HCT116 (cell line): ENCODE results near the gene SHISAL1. TPM values are rescaled to one million over a fixed set of nuclear protein-coding genes. Genes with fewer than 3 reads are reported as not detected.

Source experiments
- ATAC-seq: fragments of 200-7000 bp; cut with Tn5 transposase; 2 replicates; pipeline ENCODE4 v1.9.1; 2020; ENCODE audit warnings: mild to moderate bottlenecking, moderate library complexity
- BruUV-seq: library from RNA; stranded (reverse); fragments of 400-500 nt; replicated peaks from 2 replicates; lab custom pipeline; 2021; lab: Mats Ljungman, UMichigan
- CTCF ChIA-PET: fragments of 300-600 bp; sonication (Branson Sonifier 250); formaldehyde crosslinking; loops from one replicate; lab custom pipeline; 2021; ENCODE audit warnings: antibody characterized with exemption; lab: Charles Lee
- POLR2A ChIA-PET: fragments of 300-600, 350-600 bp; sonication (Branson Sonifier 250); formaldehyde crosslinking; loops from one replicate; lab custom pipeline; 2021; ENCODE audit warnings: antibody characterized with exemption; lab: Charles Lee
- RAD21 ChIA-PET, 2 experiments: fragments of 300-600 bp; sonication (Branson Sonifier 250); formaldehyde crosslinking; loops; one replicate each; lab custom pipeline; 2023; ENCODE audit warnings: low total read pairs in 2 of 2; ENCODE audit not compliant: uncharacterized antibody in 2 of 2, unreplicated experiment in 2 of 2, low non-redundant PET in 1 of 2; lab: Charles Lee
- DNase-seq: peaks from one replicate; pipeline ENCODE4 v3.0.0-alpha.2; 2010; ENCODE audit warnings: low read depth, low spot score
- H2AFZ ChIP-seq: fragments of 200-600 bp; shearing (Covaris generic), sonication (generic); 2 replicates; pipeline ENCODE4 v1.6.1; 2017; ENCODE audit warnings: low read depth, mixed run types, mixed read lengths, antibody characterized with exemption, low read length; ENCODE audit not compliant: poor library complexity, severe bottlenecking
- H3K27ac ChIP-seq: 2 replicates; pipeline ENCODE4 v1.5.1; 2012; ENCODE audit warnings: low read depth, low read length
- H3K27me3 ChIP-seq: fragments of 200-600 bp; sonication (generic); 2 replicates; pipeline ENCODE4 v1.6.1; 2016; ENCODE audit warnings: mixed run types, low read length, mixed read lengths; ENCODE audit not compliant: insufficient read depth
- H3K36me3 ChIP-seq, 2 experiments: fragments of 200-500 bp in 1 of 2; fragments of 200-600 bp in 1 of 2; sonication (Bioruptor generic) in 1 of 2; sonication (generic) in 1 of 2; 2 replicates each; pipeline versions ENCODE4 v1.5.1 to v1.6.1; 2014 to 2016; ENCODE audit warnings: low read length in 2 of 2, inconsistent platforms in 1 of 2, mixed read lengths in 1 of 2, mixed run types in 1 of 2; ENCODE audit not compliant: insufficient read depth in 2 of 2, control insufficient read depth in 1 of 2
- H3K4me1 ChIP-seq, 2 experiments: fragments of 200-600 bp in 1 of 2; sonication (generic) in 1 of 2; 2 replicates each; pipeline versions ENCODE4 v1.5.1 to v1.6.1; 2012 to 2017; ENCODE audit warnings: low read length in 2 of 2, inconsistent platforms in 1 of 2, mild to moderate bottlenecking in 1 of 2, mixed read lengths in 1 of 2, mixed run types in 1 of 2, moderate library complexity in 1 of 2; ENCODE audit not compliant: insufficient read depth in 2 of 2, control insufficient read depth in 1 of 2
- H3K4me2 ChIP-seq: fragments of 200-600 bp; sonication (generic); 2 replicates; pipeline ENCODE4 v1.6.1; 2017; ENCODE audit warnings: mixed run types, low read length, mixed read lengths
- H3K4me3 ChIP-seq, 2 experiments: fragments of 200-600 bp in 1 of 2; sonication (generic) in 1 of 2; replicated peaks in 1 of 2; 2 replicates each; pipeline ENCODE4 v1.5.1; 2011 to 2016; ENCODE audit warnings: low read length in 2 of 2, control low read depth in 1 of 2, low read depth in 1 of 2, mild to moderate bottlenecking in 1 of 2, mixed read lengths in 1 of 2, mixed run types in 1 of 2
- H3K79me2 ChIP-seq: fragments of 200-600 bp; sonication (generic); 2 replicates; pipeline ENCODE4 v1.6.1; 2017; ENCODE audit warnings: mild to moderate bottlenecking, mixed run types, low read length, moderate library complexity, mixed read lengths; ENCODE audit not compliant: insufficient read depth
- H3K9ac ChIP-seq: fragments of 200-600 bp; sonication (generic); 2 replicates; pipeline ENCODE4 v1.6.1; 2016; ENCODE audit warnings: low read length, mixed read lengths
- H3K9me2 ChIP-seq: fragments of 200-600 bp; sonication (generic), shearing (Covaris generic); 2 replicates; pipeline ENCODE4 v1.6.1; 2017; ENCODE audit warnings: mixed run types, mild to moderate bottlenecking, moderate library complexity; ENCODE audit not compliant: insufficient read depth
- H3K9me3 ChIP-seq, 2 experiments: fragments of 200-500 bp in 1 of 2; fragments of 200-600 bp in 1 of 2; sonication (Bioruptor generic) in 1 of 2; sonication (generic) in 1 of 2; 2 replicates each; pipeline ENCODE4 v1.6.1; 2014 to 2017; ENCODE audit warnings: low read length in 2 of 2, mixed read lengths in 2 of 2, inconsistent platforms in 1 of 2, low read depth in 1 of 2, mild to moderate bottlenecking in 1 of 2, mixed run types in 1 of 2, moderate library complexity in 1 of 2; ENCODE audit not compliant: control insufficient read depth in 1 of 2, insufficient read depth in 1 of 2
- H4K20me1 ChIP-seq: fragments of 200-600 bp; sonication (generic), shearing (Covaris generic); 2 replicates; pipeline ENCODE4 v1.6.1; 2017; ENCODE audit warnings: mixed run types, mild to moderate bottlenecking, moderate library complexity; ENCODE audit not compliant: insufficient read depth
- CTCF ChIP-seq, 3 experiments: fragments of 200-600 bp in 1 of 3; sonication (generic) in 1 of 3; IDR thresholded peaks in 2 of 3; conservative IDR thresholded peaks in 1 of 3; 2 replicates each; pipeline ENCODE4 v1.5.1; 2012 to 2017; ENCODE audit warnings: low read depth in 2 of 3, low read length in 2 of 3, antibody characterized with exemption in 1 of 3, borderline replicate concordance in 1 of 3, control low read depth in 1 of 3, mild to moderate bottlenecking in 1 of 3, mixed read lengths in 1 of 3, mixed run types in 1 of 3, moderate library complexity in 1 of 3; ENCODE audit not compliant: insufficient read depth in 1 of 3
- EGR1 ChIP-seq: IDR thresholded peaks from 2 replicates; pipeline ENCODE4 v1.6.1; 2012; ENCODE audit warnings: low read depth
- ELF1 ChIP-seq: IDR thresholded peaks from 2 replicates; pipeline ENCODE4 v1.6.1; 2012; ENCODE audit warnings: low read depth, borderline replicate concordance
- EZH2 ChIP-seq: fragments of 200-600 bp; sonication (generic); IDR thresholded peaks from 2 replicates; pipeline ENCODE4 v1.6.1; 2017; ENCODE audit warnings: antibody characterized with exemption, mixed run types
- EZH2phosphoT487 ChIP-seq: fragments of 200-600 bp; IDR thresholded peaks from 2 replicates; pipeline ENCODE4 v1.6.1; 2018; ENCODE audit warnings: antibody characterized with exemption, borderline replicate concordance
- FOSL1 ChIP-seq: IDR thresholded peaks from 2 replicates; pipeline ENCODE4 v1.6.1; 2012; ENCODE audit warnings: low read depth
- JUND ChIP-seq: IDR thresholded peaks from 2 replicates; pipeline ENCODE4 v1.6.1; 2012
- RAD21 ChIP-seq: IDR thresholded peaks from 2 replicates; pipeline ENCODE4 v1.6.1; 2012; ENCODE audit warnings: low read depth, mild to moderate bottlenecking
- REST ChIP-seq: IDR thresholded peaks from 2 replicates; pipeline ENCODE4 v1.6.1; 2012; ENCODE audit warnings: low read depth
- SIN3A ChIP-seq: IDR thresholded peaks from 2 replicates; pipeline ENCODE4 v1.6.1; 2012; ENCODE audit warnings: low read depth
- SP1 ChIP-seq: IDR thresholded peaks from 2 replicates; pipeline ENCODE4 v1.6.1; 2012; ENCODE audit warnings: low read depth
- YY1 ChIP-seq: IDR thresholded peaks from 2 replicates; pipeline ENCODE4 v1.6.1; 2011; ENCODE audit warnings: low read length, low read depth, moderate library complexity, mild to moderate bottlenecking; ENCODE audit not compliant: insufficient replicate concordance; ENCODE audit errors: extremely low read depth
- ZBTB33 ChIP-seq: IDR thresholded peaks from 2 replicates; pipeline ENCODE4 v1.6.1; 2011; ENCODE audit warnings: mild to moderate bottlenecking, low read length, moderate library complexity; ENCODE audit not compliant: insufficient replicate concordance; ENCODE audit errors: extremely low read depth
- ZFX ChIP-seq: fragments of 450-650 bp; IDR thresholded peaks from 2 replicates; pipeline ENCODE4 v1.6.1; 2017
- intact Hi-C: fragments of 100-400 bp; cut with micrococcal nuclease; formaldehyde crosslinking; loops from 2 replicates; pipeline ENCODE4 v1.10.0; 2022
- total RNA-seq: library from RNA; stranded (reverse); gene quantifications from one replicate; pipeline ENCODE4 v1.2.1, GENCODE V29; 2021; ENCODE audit not compliant: unreplicated experiment
- TF ChIP-seq, protein P1 (sequence below): IDR thresholded peaks from 2 replicates; pipeline ENCODE4 v1.6.1; 2012
- TF ChIP-seq, protein P2 (sequence below): IDR thresholded peaks from 2 replicates; pipeline ENCODE4 v1.6.1; 2012

SHISAL1 gene
- total RNA-seq, 1 experiment from 2014 or later, result not detected

GRCh38 chr22:44292521-44292920, 20.2 kb downstream of the SHISAL1 start:
- Histone ChIP-seq H3K79me2 (no peaks in the 10 kb centered on the region), H3K27ac (no peak overlapping the region), H3K36me3 (no peaks in the 10 kb centered on the region), H3K27me3 (no peaks in the 10 kb centered on the region), H3K9me2 (no peaks in the 10 kb centered on the region), H2AFZ (no peak overlapping the region), H3K4me2 (no peak overlapping the region), H3K9me3 (no peaks in the 10 kb centered on the region), H3K9ac (no peak overlapping the region), H4K20me1 (no peaks in the 10 kb centered on the region), H3K4me1 (peaks cover 0 to 3% of the 10 kb centered on the region in 2 experiments; a peak in 2 of 4 replicates), H3K4me3 (no peak overlapping the region)
- no peak for DNase-seq
- CTCF ChIA-PET, result no interaction called here
- ATAC-seq, result no peak
- TF ChIP-seq JUND, result no peak
- TF ChIP-seq, protein P1, sequence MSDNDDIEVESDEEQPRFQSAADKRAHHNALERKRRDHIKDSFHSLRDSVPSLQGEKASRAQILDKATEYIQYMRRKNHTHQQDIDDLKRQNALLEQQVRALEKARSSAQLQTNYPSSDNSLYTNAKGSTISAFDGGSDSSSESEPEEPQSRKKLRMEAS, result no peak
- no peak for TF ChIP-seq ZBTB33
- TF ChIP-seq EGR1, result no peak
- TF ChIP-seq YY1, result no peak
- no peak for TF ChIP-seq REST
- TF ChIP-seq EZH2, result no peak
- TF ChIP-seq, protein P2, sequence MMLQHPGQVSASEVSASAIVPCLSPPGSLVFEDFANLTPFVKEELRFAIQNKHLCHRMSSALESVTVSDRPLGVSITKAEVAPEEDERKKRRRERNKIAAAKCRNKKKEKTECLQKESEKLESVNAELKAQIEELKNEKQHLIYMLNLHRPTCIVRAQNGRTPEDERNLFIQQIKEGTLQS, result no peak
- TF ChIP-seq SIN3A, result no peak
- TF ChIP-seq ZFX, result no peak
- no peak for TF ChIP-seq EZH2phosphoT487
- no peak for TF ChIP-seq CTCF (IDR thresholded peaks at IDR 0.05 in 2 of 3, conservative IDR thresholded peaks at IDR 0.05 in 1 of 3; ENCODE audit: borderline replicate concordance in 1 of 3, insufficient read depth in 1 of 3, low read depth in 2 of 3, low read length in 2 of 3)
- no peak for TF ChIP-seq SP1
- no peak for TF ChIP-seq FOSL1
- TF ChIP-seq ELF1, result no peak
- no peak for TF ChIP-seq RAD21
- RAD21 ChIA-PET, result no interaction called here
- POLR2A ChIA-PET, result no interaction called here
- no TSS peak for BruUV-seq
- intact Hi-C loops, result no loop called here
